Vagina (tissue), 2 donors: Measurements from ENCODE around the gene MT1E. TPM values are rescaled to one million over a fixed set of nuclear protein-coding genes. Genes with fewer than 3 reads are reported as not detected.

Experiments
- DNase-seq, 2 donors: peaks; one replicate each; pipeline ENCODE4 v3.0.0-alpha.2; 2017; ENCODE audit errors: extremely low spot score in 2 of 2
- H3K27ac ChIP-seq: fragments of 200-600 bp; sonication (generic); one replicate; pipeline ENCODE4 v1.5.1; 2019
- H3K27me3 ChIP-seq: fragments of 200-600 bp; sonication (generic); one replicate; pipeline ENCODE4 v1.5.1; 2019
- H3K36me3 ChIP-seq, 2 donors: fragments of 200-600 bp; sonication (generic); one replicate each; pipeline ENCODE4 v1.5.1; 2017 to 2019
- H3K4me1 ChIP-seq: fragments of 200-600 bp; sonication (generic); one replicate; pipeline ENCODE4 v1.5.1; 2019
- H3K4me3 ChIP-seq, 2 donors: fragments of 200-600 bp; sonication (generic); 1 replicate in 1 of 2; 2 replicates in 1 of 2; pipeline ENCODE4 v1.5.1; 2016 to 2019
- H3K9me3 ChIP-seq: fragments of 200-600 bp; sonication (generic); one replicate; pipeline ENCODE4 v1.5.1; 2019
- CTCF ChIP-seq, 3 experiments: fragments of 450-650 bp in 2 of 3; fragments of 200-600 bp in 1 of 3; sonication (generic) in 1 of 3; IDR thresholded peaks; one replicate each; pipeline ENCODE4 v1.5.1; 2017 to 2019; ENCODE audit warnings: antibody characterized with exemption in 3 of 3, mild to moderate bottlenecking in 2 of 3, moderate library complexity in 2 of 3
- POLR2A ChIP-seq, 2 donors: fragments of 450-650 bp; IDR thresholded peaks; one replicate each; pipeline ENCODE4 v1.6.1; 2017; ENCODE audit warnings: antibody characterized with exemption in 2 of 2, mild to moderate bottlenecking in 2 of 2, moderate library complexity in 2 of 2
- POLR2AphosphoS5 ChIP-seq, 2 donors: sonication (generic); formaldehyde crosslinking; IDR thresholded peaks; one replicate each; pipeline ENCODE4 v1.9.0; 2017; ENCODE audit warnings: antibody characterized with exemption in 2 of 2, mild to moderate bottlenecking in 2 of 2, low read depth in 1 of 2; ENCODE audit not compliant: insufficient read depth in 1 of 2
- intact Hi-C: fragments of 100-400 bp; cut with DNase I; formaldehyde crosslinking; loops from one replicate; pipeline ENCODE4 v1.15.1; 2023
- total RNA-seq: library from RNA; depleted of rRNA; stranded (reverse); fragments of >200 nt; gene quantifications from one replicate; pipeline ENCODE4 v1.2.3, GENCODE V29; 2016

Gene MT1E
- total RNA-seq, 1 donor from 2014 or later, result 564 TPM

DNA sequence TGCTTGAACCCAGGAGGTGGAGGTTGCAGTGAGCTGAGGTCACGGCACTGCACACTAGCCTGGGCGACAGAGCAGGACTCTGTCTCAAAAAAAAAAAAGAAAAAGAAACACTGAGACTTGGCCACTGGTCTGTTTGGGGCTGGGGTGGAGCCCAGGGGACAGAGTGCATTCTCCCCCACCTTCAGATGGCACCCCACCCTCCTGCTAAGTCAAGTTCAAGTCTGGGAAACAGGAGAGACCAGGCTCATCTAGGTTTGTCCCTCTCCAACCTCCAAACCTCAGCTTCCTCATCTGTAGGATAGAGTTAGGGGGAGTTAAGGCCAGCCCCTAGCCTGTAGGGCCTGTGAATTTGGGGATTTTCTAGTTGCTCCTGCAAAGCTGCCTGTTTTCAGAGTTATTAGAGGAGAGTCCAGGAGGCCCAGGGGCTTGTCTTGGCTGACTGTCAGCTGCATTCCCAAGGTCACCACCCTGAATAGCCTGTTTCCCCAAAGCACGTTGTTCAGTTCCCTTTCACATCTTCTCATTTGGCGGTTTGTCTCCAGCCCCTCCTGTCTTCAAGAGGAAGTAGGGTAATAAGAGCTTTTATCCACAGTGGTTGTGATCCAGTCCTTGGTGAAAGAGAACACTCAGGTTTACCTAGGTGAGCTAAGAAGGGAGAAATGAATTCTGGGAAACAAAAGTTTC lies 34.1 kb upstream of the MT1E start:
- Histone ChIP-seq H3K27ac (no peak overlapping the region), H3K9me3 (no peaks in the 10 kb centered on the region), H3K4me1 (peaks cover 10% of the 10 kb centered on the region), H3K27me3 (peaks cover 4% of the 10 kb centered on the region), H3K36me3 (no peaks in the 10 kb centered on the region), H3K4me3 (no peak overlapping the region)
- DNase-seq, result no peak
- intact Hi-C loops, result no loop called here
- TF ChIP-seq CTCF (IDR thresholded peaks at IDR 0.05) (no peak), POLR2A (IDR thresholded peaks at IDR 0.05) (no peak), POLR2AphosphoS5 (IDR thresholded peaks at IDR 0.05; ENCODE audit: insufficient read depth in 1 of 2, low read depth in 1 of 2) (no peak)

DNA sequence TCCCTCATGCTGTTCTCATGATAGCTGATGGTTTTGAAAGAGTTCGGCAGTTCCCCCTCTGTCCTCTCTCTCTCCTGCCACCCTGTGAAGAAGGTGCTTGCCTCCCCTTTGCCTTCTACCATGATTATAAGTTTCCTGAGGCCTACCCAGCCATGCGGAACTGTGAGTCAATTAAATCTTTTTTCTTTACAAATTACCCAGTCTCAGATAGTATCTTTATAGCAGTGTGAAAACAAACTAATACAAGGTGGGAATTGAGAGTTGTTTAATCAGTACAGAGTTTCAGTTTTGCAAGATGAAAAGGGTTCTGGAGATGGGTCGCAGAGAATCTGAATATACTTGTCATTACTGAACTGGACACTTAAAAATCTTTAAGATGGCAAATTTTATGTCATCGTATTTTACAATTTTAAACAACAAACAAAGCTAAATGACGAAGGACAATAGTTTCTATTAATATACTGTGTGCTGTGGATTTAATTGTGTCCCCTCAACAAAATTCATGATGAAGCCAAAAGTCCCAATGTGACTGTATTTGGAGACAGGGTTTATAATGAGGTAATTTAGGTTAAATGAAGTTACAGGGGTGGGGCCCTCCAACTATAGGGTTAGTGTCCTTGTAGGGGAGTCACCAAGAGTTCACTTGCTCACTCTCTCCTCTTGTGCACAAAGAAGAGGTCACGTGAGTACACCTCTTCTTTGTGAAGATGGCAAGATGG lies 31.8 kb upstream of the MT1E start:
- TF ChIP-seq POLR2AphosphoS5 (IDR thresholded peaks at IDR 0.05; ENCODE audit: insufficient read depth in 1 of 2, low read depth in 1 of 2), result no peak
- no peak for TF ChIP-seq CTCF (IDR thresholded peaks at IDR 0.05)
- no peak for TF ChIP-seq POLR2A (IDR thresholded peaks at IDR 0.05)
- Histone ChIP-seq H3K27me3 (peaks cover 4% of the 10 kb centered on the region), H3K4me1 (peaks cover 10% of the 10 kb centered on the region), H3K9me3 (no peaks in the 10 kb centered on the region), H3K27ac (no peak overlapping the region), H3K4me3 (no peak overlapping the region), H3K36me3 (no peaks in the 10 kb centered on the region)
- intact Hi-C loops, result no loop called here
- no peak for DNase-seq

GRCh38 chr16:56594292-56594619 lies 31.3 kb upstream of the MT1E start:
- no peaks in the 10 kb centered on the region for H3K27me3 ChIP-seq
- peaks cover 7% of the 10 kb centered on the region for H3K4me1 ChIP-seq
- intact Hi-C loops, result no loop called here
- no peaks in the 10 kb centered on the region for H3K36me3 ChIP-seq
- TF ChIP-seq CTCF (IDR thresholded peaks at IDR 0.05), result no peak
- no peak for TF ChIP-seq POLR2A (IDR thresholded peaks at IDR 0.05)
- TF ChIP-seq POLR2AphosphoS5 (IDR thresholded peaks at IDR 0.05; ENCODE audit: insufficient read depth in 1 of 2, low read depth in 1 of 2), result no peak
- no peaks in the 10 kb centered on the region for H3K9me3 ChIP-seq
- H3K4me3 ChIP-seq, result no peak overlapping the region
- DNase-seq, result no peak
- no peak overlapping the region for H3K27ac ChIP-seq

- H3K27me3 ChIP-seq, result no peaks in the 10 kb centered on the region
- peak in 2 of 3 experiments; percentile 5 to 62 for TF ChIP-seq CTCF (IDR thresholded peaks at IDR 0.05)
- TF ChIP-seq POLR2AphosphoS5 (IDR thresholded peaks at IDR 0.05; ENCODE audit: insufficient read depth in 1 of 2, low read depth in 1 of 2), result no peak
- no peak for TF ChIP-seq POLR2A (IDR thresholded peaks at IDR 0.05)
- intact Hi-C loops, result loop anchor here (5.0 kb wide), 1 partner anchor 102 kb away; no protein-coding TSS in a partner anchor
Measured at GRCh38 chr16:56600398-56600999, 25.1 kb upstream of the MT1E start.

More at GRCh38 chr16:56600398-56600999, 25.1 kb upstream of the MT1E start:
- DNase-seq, result no peak
- no peaks in the 10 kb centered on the region for H3K36me3 ChIP-seq
- H3K4me3 ChIP-seq, result no peak overlapping the region
- peaks cover 2% of the 10 kb centered on the region for H3K4me1 ChIP-seq
- no peaks in the 10 kb centered on the region for H3K9me3 ChIP-seq
- no peak overlapping the region for H3K27ac ChIP-seq
